Nephron progenitor cell (in vitro differentiated cells): ENCODE measurements around the gene APBB1IP.

Experiments used
- DNase-seq: peaks from one replicate; pipeline ENCODE4 v3.0.0; 2021
- H3K27ac Mint-ChIP-seq: 2 replicates; pipeline ENCODE4 v1.8.0; 2021; ENCODE audit warnings: mild to moderate bottlenecking, moderate library complexity, mixed read lengths
- H3K27me3 Mint-ChIP-seq: 2 replicates; pipeline ENCODE4 v1.8.0; 2021; ENCODE audit warnings: mild to moderate bottlenecking, low read depth, mixed read lengths; ENCODE audit not compliant: poor library complexity
- H3K36me3 Mint-ChIP-seq: 2 replicates; pipeline ENCODE4 v1.8.0; 2021; ENCODE audit warnings: low read depth, mixed read lengths
- H3K4me1 Mint-ChIP-seq: 2 replicates; pipeline ENCODE4 v1.8.0; 2021; ENCODE audit warnings: mixed read lengths
- H3K4me3 Mint-ChIP-seq: 2 replicates; pipeline ENCODE4 v1.8.0; 2021; ENCODE audit warnings: mild to moderate bottlenecking, moderate library complexity, mixed read lengths
- H3K9me3 Mint-ChIP-seq: 2 replicates; pipeline ENCODE4 v1.8.0; 2021; ENCODE audit warnings: mild to moderate bottlenecking, moderate library complexity, mixed read lengths
- CTCF ChIP-seq: fragments of 200-600 bp; sonication (generic); IDR thresholded peaks from 2 replicates; pipeline ENCODE4 v1.5.0; 2021; ENCODE audit warnings: antibody characterized with exemption

APBB1IP gene

GRCh38 chr10:26477501-26477900 is 39.4 kb downstream of the APBB1IP start:
- H3K36me3 Mint-ChIP-seq, result no peaks in the 10 kb centered on the region
- no peaks in the 10 kb centered on the region for H3K27me3 Mint-ChIP-seq
- peaks cover 9% of the 10 kb centered on the region for H3K4me1 Mint-ChIP-seq
- no peaks in the 10 kb centered on the region for H3K9me3 Mint-ChIP-seq
- no peak overlapping the region for H3K4me3 Mint-ChIP-seq
- no peak overlapping the region for H3K27ac Mint-ChIP-seq
- TF ChIP-seq CTCF, result no peak
- DNase-seq, result no peak

- no peak for DNase-seq
- Mint-ChIP-seq H3K27ac (no peak overlapping the region), H3K4me3 (no peak overlapping the region), H3K4me1 (peaks cover 9% of the 10 kb centered on the region), H3K36me3 (no peaks in the 10 kb centered on the region), H3K9me3 (no peaks in the 10 kb centered on the region), H3K27me3 (no peaks in the 10 kb centered on the region)
- TF ChIP-seq CTCF, result no peak
These were observed 39.9 kb downstream of the APBB1IP start for GRCh38 chr10:26478061-26478460.

- H3K27ac Mint-ChIP-seq, result no peak overlapping the region
- no peaks in the 10 kb centered on the region for H3K9me3 Mint-ChIP-seq
- TF ChIP-seq CTCF, result no peak
- H3K4me3 Mint-ChIP-seq, result no peak overlapping the region
- H3K4me1 Mint-ChIP-seq, result peaks cover 9% of the 10 kb centered on the region
- no peak for DNase-seq
- H3K36me3 Mint-ChIP-seq, result no peaks in the 10 kb centered on the region
- no peaks in the 10 kb centered on the region for H3K27me3 Mint-ChIP-seq
These were observed 41.8 kb downstream of the APBB1IP start for GRCh38 chr10:26479766-26480492.

GRCh38 chr10:26481315-26481692 is 43.2 kb downstream of the APBB1IP start:
- TF ChIP-seq CTCF, result no peak
- H3K27me3 Mint-ChIP-seq, result no peaks in the 10 kb centered on the region
- H3K4me3 Mint-ChIP-seq, result no peak overlapping the region
- H3K4me1 Mint-ChIP-seq, result peaks cover 19% of the 10 kb centered on the region
- H3K27ac Mint-ChIP-seq, result no peak overlapping the region
- no peaks in the 10 kb centered on the region for H3K9me3 Mint-ChIP-seq
- DNase-seq, result no peak
- H3K36me3 Mint-ChIP-seq, result no peaks in the 10 kb centered on the region

GRCh38 chr10:26481914-26482550 is 43.9 kb downstream of the APBB1IP start:
- Mint-ChIP-seq H3K9me3 (no peaks in the 10 kb centered on the region), H3K27ac (no peak overlapping the region), H3K27me3 (no peaks in the 10 kb centered on the region), H3K36me3 (no peaks in the 10 kb centered on the region), H3K4me1 (peaks cover 23% of the 10 kb centered on the region), H3K4me3 (no peak overlapping the region)
- no peak for DNase-seq
- TF ChIP-seq CTCF, result no peak

- DNase-seq, result no peak
- Mint-ChIP-seq H3K27me3 (no peaks in the 10 kb centered on the region), H3K4me3 (no peak overlapping the region), H3K27ac (no peak overlapping the region), H3K4me1 (peaks cover 20% of the 10 kb centered on the region), H3K36me3 (no peaks in the 10 kb centered on the region), H3K9me3 (no peaks in the 10 kb centered on the region)
- no peak for TF ChIP-seq CTCF
These were observed 45.4 kb downstream of the APBB1IP start for GRCh38 chr10:26483554-26483953.
